NCI-H524 treated with DMSO at 0.1 percent for 48 hours (cell line): Measurements from ENCODE around the gene METAP2.

ENCODE experiments used
- DNase-seq: peaks from one replicate; lab custom pipeline; 2025; lab: John Stamatoyannopoulos, UW

METAP2 gene

GRCh38 chr12:95549392-95550084 is 75.6 kb downstream of the METAP2 start:
- DNase-seq = no peak

GRCh38 chr12:95551305-95551704 is 77.4 kb downstream of the METAP2 start, which contains the start of gene USP44:
TSS of gene USP44 (minus strand) at chr12:95551476. CDS start at chr12:95534256, 17,220 bp downstream.
- DNase-seq = no peak

GRCh38 chr12:95551913-95552516 is 78.1 kb downstream of the METAP2 start:
- no peak for DNase-seq

- DNase-seq = no peak
Measured at GRCh38 chr12:95553197-95553943, 79.4 kb downstream of the METAP2 start.

GRCh38 chr12:95554532-95555071 is 80.7 kb downstream of the METAP2 start:
- DNase-seq = no peak

GRCh38 chr12:95557625-95558024 is 83.7 kb downstream of the METAP2 start:
- DNase-seq = no peak
